SK-N-SH treated with all-trans-retinoic acid at 6 μM for 48 hours (cell line): Measurements from ENCODE around the gene HELZ.

Source experiments
- ATAC-seq: fragments of 200-7000 bp; cut with Tn5 transposase; 3 replicates; pipeline ENCODE4 v1.9.1; 2020; ENCODE audit warnings: mild to moderate bottlenecking, moderate library complexity
- BACH2 ChIP-seq: fragments of 250-450 bp; sonication (Bioruptor Pico); IDR thresholded peaks from 2 replicates; pipeline ENCODE4 v1.9.0; 2021; ENCODE audit warnings: mild to moderate bottlenecking, borderline replicate concordance
- CSDC2 ChIP-seq: fragments of 250-450 bp; sonication (Bioruptor Pico); IDR thresholded peaks from 2 replicates; pipeline ENCODE4 v1.5.0; 2020; ENCODE audit warnings: mild to moderate bottlenecking, moderate library complexity
- CSRNP3 ChIP-seq: fragments of 250-450 bp; sonication (Bioruptor Pico); IDR thresholded peaks from 2 replicates; pipeline ENCODE4 v1.5.1; 2021; ENCODE audit warnings: mild to moderate bottlenecking, moderate library complexity
- ESRRG ChIP-seq: fragments of 250-450 bp; sonication (Bioruptor Pico); IDR thresholded peaks from 2 replicates; pipeline ENCODE4 v1.6.1; 2021; ENCODE audit warnings: mild to moderate bottlenecking
- GLIS3 ChIP-seq: fragments of 250-450 bp; sonication (Bioruptor Pico); IDR thresholded peaks from 2 replicates; pipeline ENCODE4 v1.5.0; 2020; ENCODE audit warnings: mild to moderate bottlenecking, moderate library complexity
- ISL1 ChIP-seq: fragments of 250-450 bp; sonication (Bioruptor Pico); IDR thresholded peaks from 2 replicates; pipeline ENCODE4 v2.1.2; 2022; ENCODE audit warnings: mild to moderate bottlenecking, moderate library complexity
- POU6F1 ChIP-seq: fragments of 250-450 bp; sonication (Bioruptor Pico); IDR thresholded peaks from 2 replicates; pipeline ENCODE4 v1.8.0; 2021; ENCODE audit warnings: low read depth, mild to moderate bottlenecking, moderate library complexity, borderline replicate concordance
- PPARA ChIP-seq: fragments of 250-450 bp; sonication (Bioruptor Pico); IDR thresholded peaks from 2 replicates; pipeline ENCODE4 v1.5.0; 2020; ENCODE audit warnings: mild to moderate bottlenecking, borderline replicate concordance
- RARB ChIP-seq: fragments of 250-450 bp; sonication (Bioruptor Pico); IDR thresholded peaks from 2 replicates; pipeline ENCODE4 v1.8.0; 2021; ENCODE audit warnings: mild to moderate bottlenecking, moderate library complexity
- TCF4 ChIP-seq: fragments of 250-450 bp; sonication (Bioruptor Pico); IDR thresholded peaks from 2 replicates; pipeline ENCODE4 v1.8.0; 2021; ENCODE audit warnings: mild to moderate bottlenecking, moderate library complexity, borderline replicate concordance
- TOX ChIP-seq: fragments of 250-450 bp; sonication (Bioruptor Pico); IDR thresholded peaks from 2 replicates; pipeline ENCODE4 v1.8.0; 2021; ENCODE audit warnings: mild to moderate bottlenecking, moderate library complexity, borderline replicate concordance
- ZC3H10 ChIP-seq: fragments of 250-450 bp; sonication (Bioruptor Pico); IDR thresholded peaks from 2 replicates; pipeline ENCODE4 v1.5.1; 2021; ENCODE audit warnings: mild to moderate bottlenecking, moderate library complexity
- ZFP3 ChIP-seq: fragments of 250-450 bp; sonication (Bioruptor Pico); IDR thresholded peaks from 2 replicates; pipeline ENCODE4 v1.5.0; 2020; ENCODE audit warnings: mild to moderate bottlenecking, moderate library complexity
- ZFP30 ChIP-seq: fragments of 450-650 bp; formaldehyde crosslinking; IDR thresholded peaks from 2 replicates; pipeline ENCODE4 v1.5.0; 2022; ENCODE audit warnings: mild to moderate bottlenecking, moderate library complexity
- ZNF70 ChIP-seq: fragments of 450-650 bp; formaldehyde crosslinking; IDR thresholded peaks from 2 replicates; pipeline ENCODE4 v1.5.0; 2020; ENCODE audit warnings: mild to moderate bottlenecking, moderate library complexity
- ZNF8 ChIP-seq: fragments of 450-650 bp; formaldehyde crosslinking; IDR thresholded peaks from 2 replicates; pipeline ENCODE4 v1.5.0; 2020; ENCODE audit warnings: mild to moderate bottlenecking, moderate library complexity
- TF ChIP-seq, protein P1 (sequence below): fragments of 250-450 bp; sonication (Bioruptor Pico); IDR thresholded peaks from 2 replicates; pipeline ENCODE4 v1.5.0; 2020; ENCODE audit warnings: mild to moderate bottlenecking, moderate library complexity

Gene HELZ

GRCh38 chr17:67092291-67092690, 152.7 kb downstream of the HELZ start:
- no peak for TF ChIP-seq CSDC2 (CRISPR knock-in tag)
- no peak for ATAC-seq

GRCh38 chr17:67090341-67090740, 154.7 kb downstream of the HELZ start:
- no peak for ATAC-seq
- TF ChIP-seq POU6F1 (CRISPR knock-in tag) (no peak), ZNF70 (no peak), ESRRG (CRISPR knock-in tag) (no peak), CSRNP3 (CRISPR knock-in tag) (no peak), ZNF8 (CRISPR knock-in tag) (no peak), GLIS3 (no peak), RARB (CRISPR knock-in tag) (no peak)
- TF ChIP-seq, protein P1, sequence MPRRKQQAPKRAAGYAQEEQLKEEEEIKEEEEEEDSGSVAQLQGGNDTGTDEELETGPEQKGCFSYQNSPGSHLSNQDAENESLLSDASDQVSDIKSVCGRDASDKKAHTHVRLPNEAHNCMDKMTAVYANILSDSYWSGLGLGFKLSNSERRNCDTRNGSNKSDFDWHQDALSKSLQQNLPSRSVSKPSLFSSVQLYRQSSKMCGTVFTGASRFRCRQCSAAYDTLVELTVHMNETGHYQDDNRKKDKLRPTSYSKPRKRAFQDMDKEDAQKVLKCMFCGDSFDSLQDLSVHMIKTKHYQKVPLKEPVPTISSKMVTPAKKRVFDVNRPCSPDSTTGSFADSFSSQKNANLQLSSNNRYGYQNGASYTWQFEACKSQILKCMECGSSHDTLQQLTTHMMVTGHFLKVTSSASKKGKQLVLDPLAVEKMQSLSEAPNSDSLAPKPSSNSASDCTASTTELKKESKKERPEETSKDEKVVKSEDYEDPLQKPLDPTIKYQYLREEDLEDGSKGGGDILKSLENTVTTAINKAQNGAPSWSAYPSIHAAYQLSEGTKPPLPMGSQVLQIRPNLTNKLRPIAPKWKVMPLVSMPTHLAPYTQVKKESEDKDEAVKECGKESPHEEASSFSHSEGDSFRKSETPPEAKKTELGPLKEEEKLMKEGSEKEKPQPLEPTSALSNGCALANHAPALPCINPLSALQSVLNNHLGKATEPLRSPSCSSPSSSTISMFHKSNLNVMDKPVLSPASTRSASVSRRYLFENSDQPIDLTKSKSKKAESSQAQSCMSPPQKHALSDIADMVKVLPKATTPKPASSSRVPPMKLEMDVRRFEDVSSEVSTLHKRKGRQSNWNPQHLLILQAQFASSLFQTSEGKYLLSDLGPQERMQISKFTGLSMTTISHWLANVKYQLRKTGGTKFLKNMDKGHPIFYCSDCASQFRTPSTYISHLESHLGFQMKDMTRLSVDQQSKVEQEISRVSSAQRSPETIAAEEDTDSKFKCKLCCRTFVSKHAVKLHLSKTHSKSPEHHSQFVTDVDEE (CRISPR knock-in tag): no peak

DNA sequence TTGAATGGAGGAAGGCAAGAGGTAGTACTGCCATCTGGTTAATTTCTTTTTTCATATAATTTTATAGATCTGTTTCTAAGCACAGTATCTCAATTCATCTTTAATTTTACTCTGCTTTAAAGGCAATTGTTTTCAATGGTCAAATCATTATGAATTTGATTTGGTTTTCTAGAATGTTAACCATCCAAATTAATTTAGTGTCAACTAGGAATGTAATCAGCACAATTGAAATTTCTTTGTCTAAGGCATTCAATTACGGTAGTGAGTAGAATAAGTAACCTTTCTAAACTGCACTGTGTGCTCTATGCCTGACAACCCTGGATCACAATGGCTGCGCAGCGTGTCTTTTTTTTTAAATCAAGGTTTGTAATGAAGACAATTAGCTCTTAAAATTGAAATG, 156.4 kb downstream of the HELZ start:
- no peak for ATAC-seq
- no peak for TF ChIP-seq CSDC2 (CRISPR knock-in tag)
- TF ChIP-seq, protein P1 (CRISPR knock-in tag): peak; percentile 20; the same call in 1 of the 2 replicates
- peak; percentile 53 for TF ChIP-seq ISL1 (CRISPR knock-in tag)

DNA sequence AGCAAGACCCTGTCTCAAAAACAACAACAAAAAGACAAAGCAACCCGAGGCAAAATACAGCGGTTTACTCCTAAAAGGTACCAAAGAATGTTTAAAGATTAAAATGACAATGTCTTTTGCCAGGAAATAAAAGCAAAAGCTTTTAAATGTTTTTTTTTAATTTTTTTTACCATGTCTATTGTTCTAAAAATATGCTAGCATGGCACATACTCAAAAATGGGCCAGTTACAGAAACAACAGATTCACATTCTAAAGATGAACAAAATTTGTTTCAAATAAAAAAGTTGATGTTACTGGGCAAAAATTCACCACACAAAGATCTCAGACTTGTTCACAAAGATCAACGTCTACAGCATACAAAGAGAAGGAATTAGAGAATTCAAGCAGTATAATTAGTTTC, 159.6 kb downstream of the HELZ start:
- ATAC-seq: no peak
- TF ChIP-seq, protein P1 (CRISPR knock-in tag): no peak
- TF ChIP-seq TCF4 (no peak), PPARA (CRISPR knock-in tag) (no peak), ZFP3 (CRISPR knock-in tag) (no peak), BACH2 (CRISPR knock-in tag) (no peak), CSDC2 (CRISPR knock-in tag) (no peak), ZC3H10 (no peak), ZNF8 (CRISPR knock-in tag) (no peak), ZNF70 (no peak), ZFP30 (CRISPR knock-in tag) (no peak), POU6F1 (CRISPR knock-in tag) (no peak), TOX (no peak)
